HG03097 (cell line): Measurements from ENCODE around the gene SRPK3.
A peak's percentile ranks its signal among the peaks of the same experiment; 100 is the strongest.
"Not testable (repeated sequence)": the region's sequence is repeated elsewhere in the genome, so short reads cannot be mapped to it uniquely, and the experiment has no call there.

Source experiments
- ATAC-seq: cut with Tn5 transposase; IDR thresholded peaks from one replicate; pipeline ENCODE4 v1.9.1; 2021; ENCODE audit not compliant: unreplicated experiment, low FRiP score

The SRPK3 gene

DNA sequence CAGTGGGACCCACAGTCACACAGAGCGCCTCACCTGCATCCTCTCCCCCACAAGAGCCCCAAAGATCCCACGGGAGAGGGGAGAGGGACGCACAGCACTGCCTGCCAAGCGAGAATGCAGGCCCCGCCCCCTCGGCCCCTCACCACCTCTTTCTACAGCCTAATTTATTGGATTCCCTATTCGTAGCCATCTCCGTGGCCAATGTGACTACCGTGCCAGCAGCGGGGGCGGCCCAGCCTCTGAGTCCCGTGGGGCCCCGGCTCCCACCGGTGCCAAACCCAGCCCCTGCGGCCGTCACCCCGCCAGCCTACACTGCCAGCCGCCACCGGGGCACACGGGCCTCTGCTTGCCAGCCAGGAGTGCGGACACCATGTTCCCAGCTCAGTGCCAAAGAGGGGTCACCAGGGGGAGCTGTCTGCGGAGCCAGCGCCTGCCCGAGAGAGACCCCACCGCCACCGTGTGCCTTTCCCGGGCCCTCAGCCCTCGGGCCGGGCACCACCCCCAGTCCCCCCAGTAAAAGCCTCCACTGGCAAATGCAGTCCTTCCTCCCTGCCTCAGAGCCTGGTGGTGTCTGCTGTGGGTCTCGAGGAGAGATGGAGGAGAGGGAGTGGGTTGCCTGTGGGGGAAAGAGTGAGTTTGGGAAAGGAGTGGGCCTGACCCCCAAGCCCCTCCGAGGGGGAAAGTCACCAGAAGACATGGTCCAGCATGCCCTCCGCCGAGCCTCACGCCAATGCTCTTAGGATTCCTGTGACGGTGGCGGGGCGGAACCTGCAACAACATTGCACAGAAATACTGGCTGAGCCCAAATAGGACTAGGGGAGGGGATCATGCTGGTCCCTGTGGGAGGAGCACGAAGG lies 36.4 kb upstream of the SRPK3 start:
- ATAC-seq, result no peak

DNA sequence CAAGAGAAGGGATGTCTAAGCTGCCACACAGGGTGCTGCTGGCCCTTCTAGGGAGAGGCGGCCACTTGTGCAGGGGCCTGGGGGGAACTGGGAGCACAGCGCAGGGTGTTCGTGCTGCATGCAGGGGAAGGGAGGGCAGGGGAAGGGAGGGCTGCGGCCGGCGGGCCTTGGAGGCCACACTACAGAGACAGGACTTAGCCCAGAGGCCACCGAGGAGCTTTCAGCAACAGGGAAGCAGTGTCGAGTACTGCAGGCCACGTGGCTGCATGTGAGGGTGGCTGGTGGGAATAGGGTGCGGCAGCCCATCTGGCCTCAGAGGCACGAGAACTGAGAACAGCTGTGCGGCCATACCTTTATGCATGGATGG lies 35.8 kb upstream of the SRPK3 start:
- ATAC-seq, result not testable (repeated sequence)

DNA sequence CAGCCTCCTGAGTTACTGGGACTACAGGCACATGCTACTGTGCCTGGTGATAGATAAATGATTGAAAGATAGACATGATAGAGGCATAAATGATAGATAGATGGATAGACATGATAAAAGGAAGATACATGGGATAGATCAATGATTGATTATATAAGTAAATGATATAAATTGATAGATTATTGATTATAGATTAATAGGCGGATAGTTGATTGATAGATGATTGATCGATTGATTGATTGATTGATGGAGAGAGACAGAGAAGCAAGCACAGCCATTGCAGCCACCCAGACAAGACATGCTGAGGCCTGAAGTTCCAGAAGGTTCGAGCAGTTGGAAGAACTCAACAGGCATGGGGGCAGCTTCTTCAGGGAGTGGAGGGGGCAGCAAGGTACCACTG lies 34.5 kb upstream of the SRPK3 start:
- no peak for ATAC-seq

DNA sequence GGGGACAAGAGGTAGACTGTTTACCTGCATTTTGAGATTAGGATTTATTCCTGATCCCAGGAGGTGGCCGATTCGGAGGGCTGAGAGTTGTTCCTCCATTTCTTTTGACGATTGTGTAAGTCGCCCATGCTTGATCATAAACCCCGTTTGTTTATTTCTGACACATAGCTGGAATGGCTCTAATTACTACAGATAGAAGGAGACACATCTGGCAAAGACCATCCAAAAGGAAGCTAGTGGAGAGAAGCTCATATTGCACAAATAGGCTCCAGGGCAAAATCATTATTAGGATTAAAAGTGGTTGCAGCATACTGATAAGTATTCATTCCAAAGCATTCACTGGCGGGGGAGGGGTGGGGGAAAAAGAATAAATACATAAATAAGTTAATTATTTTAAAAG lies 33.9 kb upstream of the SRPK3 start:
- not testable (repeated sequence) for ATAC-seq

DNA sequence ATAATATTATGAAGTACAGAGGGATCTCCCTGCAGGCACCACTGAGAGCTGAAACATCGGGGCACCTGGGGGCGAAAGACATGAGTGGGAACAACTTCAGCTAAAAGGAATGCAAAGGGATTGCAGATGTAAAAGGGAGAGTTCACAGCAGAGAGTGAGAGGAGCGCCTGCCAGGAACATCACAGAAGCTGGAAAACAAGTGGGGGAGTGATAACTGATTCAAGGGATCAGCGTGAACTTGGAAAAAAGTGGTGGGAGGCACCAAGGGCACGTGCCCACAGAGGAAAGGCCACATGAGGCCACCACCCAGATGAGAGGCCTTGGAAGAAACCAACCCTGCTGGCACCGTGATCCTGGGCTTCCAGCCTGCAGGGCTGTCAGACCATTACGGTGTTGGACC lies 31.8 kb upstream of the SRPK3 start:
- not testable (repeated sequence) for ATAC-seq

DNA sequence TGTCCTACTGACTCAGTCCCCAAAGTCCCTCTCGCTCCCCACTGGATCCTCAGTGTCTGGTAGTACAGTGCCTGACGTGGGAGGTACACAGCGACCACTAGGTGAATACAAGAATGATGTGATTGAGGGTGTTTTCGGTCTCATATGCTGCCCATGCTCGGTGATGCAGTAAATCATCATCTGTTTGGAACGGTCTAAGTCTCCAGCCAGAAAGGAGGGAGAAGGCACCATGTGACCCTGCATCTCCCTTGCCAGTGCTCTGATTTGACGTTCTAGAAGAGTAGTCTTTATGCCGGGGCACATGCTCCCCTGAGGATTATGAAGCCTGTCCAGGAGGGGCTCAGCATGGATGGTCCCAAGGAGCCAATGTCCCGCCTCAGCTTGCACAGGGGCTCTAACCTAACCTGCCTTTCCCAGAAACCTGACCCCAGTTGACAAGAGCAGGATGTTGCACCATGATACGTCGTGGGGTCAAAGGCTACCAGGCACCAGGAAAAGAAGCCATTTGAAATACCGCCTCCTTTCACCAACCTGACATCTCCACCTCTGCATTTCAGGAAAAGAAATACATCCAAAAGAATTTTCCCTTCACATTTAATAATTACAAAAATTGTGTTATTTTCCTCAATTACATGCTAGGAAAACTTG lies 30.6 kb upstream of the SRPK3 start:
- ATAC-seq, result no peak

GRCh38 chrX:153755136-153755535 lies 25.7 kb upstream of the SRPK3 start:
- ATAC-seq, result no peak

DNA sequence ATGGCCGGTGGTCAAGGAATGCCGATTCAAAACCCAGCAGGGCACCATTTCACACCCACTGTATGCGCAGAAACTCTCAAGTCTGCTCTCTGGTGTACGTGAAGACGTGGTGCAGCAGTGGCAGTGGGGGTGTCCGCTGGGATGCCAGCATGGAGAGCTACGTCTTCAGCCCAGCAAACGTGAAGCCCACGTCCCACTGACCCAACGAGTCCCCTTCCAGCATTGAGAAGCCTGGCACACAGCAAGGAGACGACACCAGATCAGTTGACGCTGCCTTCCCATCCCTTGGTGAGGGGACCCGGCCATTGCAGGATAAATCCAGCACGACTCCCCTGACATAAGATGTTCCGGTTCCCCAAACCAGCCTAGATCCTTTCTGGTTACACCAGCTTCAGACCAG lies 19.0 kb upstream of the SRPK3 start:
- no peak for ATAC-seq

DNA sequence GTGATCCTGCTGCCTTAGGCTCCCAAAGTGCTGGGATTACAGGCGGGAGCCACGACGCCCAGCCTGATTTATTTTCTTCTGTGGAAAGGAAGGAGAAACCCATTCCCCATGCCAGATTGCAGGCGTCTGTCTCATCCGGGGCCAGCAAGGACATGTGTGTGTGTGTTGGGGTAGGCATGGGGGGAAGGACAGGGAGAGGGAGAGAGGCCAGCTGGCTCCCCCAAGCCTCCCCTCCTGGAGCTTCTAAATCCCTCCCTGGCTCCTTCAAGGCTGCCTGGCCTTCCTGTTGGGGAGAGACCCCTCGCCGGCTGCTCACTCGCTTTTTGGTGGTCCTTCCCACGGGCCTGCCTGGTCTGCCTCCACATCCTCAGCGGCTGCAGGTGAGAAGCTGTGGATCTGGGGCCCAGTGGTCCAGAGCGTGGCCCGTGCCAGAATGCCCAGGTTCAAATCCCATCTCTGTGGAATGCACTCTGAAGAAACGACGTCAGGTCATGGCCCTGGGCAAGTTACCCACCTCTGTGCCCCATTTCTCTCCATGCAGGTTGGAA lies 18.1 kb upstream of the SRPK3 start:
- no peak for ATAC-seq

DNA sequence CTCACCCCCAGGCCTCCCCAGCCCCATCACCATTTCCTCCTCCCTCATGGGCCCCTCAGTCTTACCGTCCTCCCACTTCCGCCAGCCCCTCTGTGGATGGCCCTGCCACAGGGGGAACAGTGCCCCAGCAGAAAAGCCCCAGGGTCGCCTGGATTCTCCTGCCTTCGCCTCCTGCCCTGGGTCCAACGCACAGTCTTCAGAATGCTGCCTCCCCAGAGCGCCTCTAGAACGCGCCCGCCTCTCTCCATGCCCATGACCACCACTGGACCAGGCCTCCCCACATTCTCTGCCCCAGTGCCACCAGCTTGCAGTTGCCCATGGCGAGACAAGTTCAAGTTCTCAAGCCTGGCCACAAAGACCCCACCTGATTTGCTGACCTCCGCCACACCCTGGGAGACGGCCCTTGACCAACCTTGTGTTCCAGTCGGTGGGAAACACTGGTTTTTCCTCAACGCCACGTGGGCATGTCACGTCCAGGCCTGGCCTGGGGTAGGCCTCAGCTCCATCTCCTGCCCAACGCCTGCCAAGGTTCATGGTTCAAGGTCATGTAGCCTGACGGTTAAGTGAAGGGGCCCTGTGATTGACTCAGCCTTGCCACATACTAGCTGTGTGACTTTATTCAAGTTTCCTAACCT lies 17.4 kb upstream of the SRPK3 start:
- ATAC-seq, result no peak

DNA sequence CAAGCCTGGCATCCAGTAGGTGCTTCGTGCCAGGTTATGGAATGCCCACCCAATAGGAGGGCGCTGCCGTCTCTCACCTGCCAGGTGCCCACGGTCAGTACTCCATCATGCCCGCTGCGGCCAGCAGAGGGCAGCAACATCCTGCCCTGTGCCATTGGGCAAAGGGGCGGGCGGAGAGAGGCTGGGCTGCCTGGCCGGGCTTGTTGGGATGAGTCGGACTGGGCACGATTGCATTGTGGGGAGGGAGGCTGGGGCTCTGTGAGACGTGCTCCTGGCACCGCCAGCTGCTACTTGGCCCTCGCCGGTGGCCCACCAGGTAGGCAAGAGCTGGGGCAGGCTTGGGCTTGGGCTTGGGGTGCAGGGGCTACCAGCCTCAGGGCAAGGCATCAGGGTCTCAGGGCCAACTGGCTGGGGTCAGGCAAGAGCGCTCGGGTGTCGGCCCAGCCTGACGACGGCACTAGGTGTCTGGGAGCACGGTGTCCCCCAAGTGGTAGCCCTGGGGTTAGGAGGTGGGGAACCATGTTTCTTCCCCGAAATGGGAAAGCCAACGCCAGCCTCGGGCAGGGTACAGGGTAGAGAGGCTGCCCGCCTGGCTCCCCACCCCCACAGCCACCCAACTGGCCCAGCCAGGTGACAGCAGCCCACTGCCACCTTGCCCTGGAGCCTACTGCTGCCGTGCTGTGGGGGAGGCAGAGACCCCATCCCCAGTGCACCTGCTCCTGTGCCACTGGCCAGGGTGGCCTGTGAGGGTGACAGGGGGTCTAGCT lies 16.7 kb upstream of the SRPK3 start, which contains the start of gene PLXNB3:
PLXNB3 (plus strand) TSS at position 261 of the 767 bp plus-strand sequence. CDS start 1,287 bp downstream, outside the sequence.
- ATAC-seq, result peak; percentile 79

- ATAC-seq, result no peak
Measured at GRCh38 chrX:153764786-153765137, 16.1 kb upstream of the SRPK3 start.

- ATAC-seq, result no peak
Measured at GRCh38 chrX:153765138-153766079, 15.4 kb upstream of the SRPK3 start.

DNA sequence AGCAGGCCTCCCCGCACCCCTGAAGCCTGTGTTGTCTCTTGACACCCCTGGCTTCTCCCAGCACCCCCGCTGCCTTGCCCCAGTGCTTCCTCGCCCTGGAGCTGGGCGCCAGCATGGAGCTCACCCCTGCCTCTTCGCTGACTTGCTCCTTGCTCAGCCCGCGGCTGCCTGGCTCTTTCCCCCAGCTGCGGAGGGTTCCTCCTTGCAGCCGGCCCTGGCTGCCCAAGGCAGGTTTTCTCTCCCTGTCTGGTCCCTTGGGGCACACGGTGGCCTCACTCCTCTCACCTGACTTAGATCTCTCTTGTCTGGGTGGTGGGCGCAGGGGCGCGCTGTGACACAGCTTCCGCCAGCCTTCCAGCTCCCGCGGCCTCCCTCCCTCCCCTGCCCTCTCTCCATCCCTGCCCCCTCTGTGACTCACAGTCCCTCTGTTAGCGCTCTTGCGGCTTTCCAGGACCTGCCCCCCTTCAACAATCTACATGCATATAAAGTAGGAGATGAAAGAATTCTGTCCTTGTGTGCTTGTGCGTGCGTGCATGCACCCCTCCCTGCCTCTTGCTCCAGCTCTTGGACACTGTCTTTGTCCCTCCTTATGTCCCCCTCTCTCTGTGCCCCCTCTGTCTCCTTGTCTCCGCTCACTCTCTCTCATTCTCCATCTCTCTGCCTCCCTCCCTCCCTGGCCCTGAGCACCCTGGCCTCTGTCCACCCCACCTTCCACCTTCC lies 14.6 kb upstream of the SRPK3 start:
- no peak for ATAC-seq

DNA sequence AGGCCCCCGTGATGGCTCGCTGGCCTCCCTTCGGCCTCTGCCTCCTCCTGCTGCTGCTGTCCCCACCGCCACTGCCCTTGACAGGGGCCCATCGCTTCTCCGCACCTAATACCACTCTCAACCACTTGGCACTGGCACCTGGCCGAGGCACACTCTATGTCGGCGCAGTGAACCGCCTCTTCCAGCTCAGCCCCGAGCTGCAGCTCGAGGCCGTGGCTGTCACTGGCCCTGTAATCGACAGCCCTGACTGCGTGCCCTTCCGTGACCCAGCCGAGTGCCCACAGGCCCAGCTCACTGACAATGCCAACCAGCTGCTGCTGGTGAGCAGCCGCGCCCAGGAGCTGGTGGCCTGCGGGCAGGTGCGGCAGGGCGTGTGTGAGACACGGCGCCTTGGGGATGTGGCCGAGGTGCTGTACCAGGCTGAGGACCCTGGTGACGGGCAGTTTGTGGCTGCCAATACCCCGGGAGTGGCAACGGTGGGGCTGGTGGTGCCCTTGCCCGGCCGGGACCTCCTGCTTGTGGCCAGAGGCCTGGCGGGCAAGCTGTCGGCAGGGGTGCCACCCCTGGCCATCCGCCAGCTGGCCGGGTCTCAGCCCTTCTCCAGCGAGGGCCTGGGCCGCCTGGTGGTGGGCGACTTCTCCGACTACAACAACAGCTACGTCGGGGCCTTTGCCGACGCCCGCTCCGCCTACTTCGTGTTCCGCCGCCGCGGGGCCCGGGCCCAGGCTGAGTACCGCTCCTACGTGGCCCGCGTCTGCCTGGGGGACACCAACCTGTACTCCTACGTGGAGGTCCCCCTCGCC lies 13.8 kb upstream of the SRPK3 start:
- ATAC-seq, result no peak

GRCh38 chrX:153767674-153768055 lies 13.2 kb upstream of the SRPK3 start:
- ATAC-seq, result no peak

- no peak for ATAC-seq
Measured at GRCh38 chrX:153768311-153769157, 12.3 kb upstream of the SRPK3 start.
